AG08395 (cell line): ENCODE data around the gene SUZ12.
"Not testable (repeated sequence)": the region's sequence is repeated elsewhere in the genome, so short reads cannot be mapped to it uniquely, and the experiment has no call there.

ENCODE experiments used
- DNase-seq: peaks from one replicate; pipeline ENCODE4 v3.0.0; 2012; ENCODE audit warnings: mixed read lengths, low spot score

Gene SUZ12

GRCh38 chr17:31936615-31937609 is at the start of gene SUZ12:
SUZ12 (plus strand) TSS chr17:31937007; CDS start chr17:31937247, 240 bp downstream.
- peak; percentile 51 for DNase-seq

- DNase-seq, result no peak
Measured at GRCh38 chr17:31888124-31888523, 48.7 kb upstream of the SUZ12 start.

GRCh38 chr17:31900877-31901276 is 35.9 kb upstream of the SUZ12 start:
- DNase-seq, result peak; percentile 24

DNA sequence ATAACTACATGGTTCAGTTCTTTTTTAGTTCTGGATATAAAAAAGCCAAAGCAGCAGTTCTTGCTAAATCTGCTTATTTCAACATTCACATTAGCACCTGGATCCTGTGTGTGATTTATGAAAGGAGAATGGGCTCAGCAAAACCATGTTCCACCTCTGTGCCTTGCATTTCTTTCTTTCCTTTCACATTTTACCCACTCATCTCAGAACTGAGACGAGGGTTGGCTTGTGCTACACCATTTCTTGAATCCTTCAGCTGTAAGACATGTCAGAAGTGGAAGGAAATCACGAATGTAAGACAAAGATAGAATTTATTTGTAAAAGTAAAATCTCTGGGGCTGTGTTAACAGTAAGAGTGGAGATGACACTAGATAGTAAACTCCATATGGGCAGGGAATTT is 34.1 kb upstream of the SUZ12 start:
- DNase-seq, result no peak

- no peak for DNase-seq
Measured at GRCh38 chr17:31903401-31903800, 33.4 kb upstream of the SUZ12 start.

GRCh38 chr17:31907342-31907962 is 29.4 kb upstream of the SUZ12 start:
- DNase-seq, result peak; percentile 22

- DNase-seq, result no peak
Measured at GRCh38 chr17:31908386-31908785, 28.4 kb upstream of the SUZ12 start.

- peak; percentile 36 for DNase-seq
Measured at GRCh38 chr17:31912705-31913104, 24.1 kb upstream of the SUZ12 start.

- no peak for DNase-seq
Measured at GRCh38 chr17:31915456-31916100, 21.2 kb upstream of the SUZ12 start.

- no peak for DNase-seq
Measured at GRCh38 chr17:31916491-31917064, 20.2 kb upstream of the SUZ12 start.

GRCh38 chr17:31917065-31917529 is 19.7 kb upstream of the SUZ12 start:
- DNase-seq, result no peak

DNA sequence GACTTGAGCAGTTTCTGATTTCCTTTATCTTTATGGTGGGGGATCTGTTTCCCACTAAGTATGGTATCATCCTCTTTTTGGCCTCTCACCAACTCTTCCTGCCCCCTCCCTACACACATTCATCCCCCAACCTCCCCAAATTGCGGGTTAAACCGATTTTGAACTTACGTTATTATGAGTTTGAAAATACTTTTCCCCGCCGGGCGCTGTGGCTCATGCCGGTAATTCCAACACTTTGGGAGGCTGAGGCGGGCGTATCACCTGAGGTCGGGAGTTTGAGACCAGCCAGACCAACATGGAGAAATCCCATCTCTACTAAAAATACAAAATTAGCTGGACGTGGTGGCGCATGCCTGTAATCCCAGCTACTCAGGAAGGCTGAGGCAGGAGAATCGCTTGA is 19.1 kb upstream of the SUZ12 start:
- not testable (repeated sequence) for DNase-seq

- DNase-seq, result no peak
Measured at GRCh38 chr17:31918701-31919128, 18.1 kb upstream of the SUZ12 start.

- DNase-seq, result no peak
Measured at GRCh38 chr17:31919802-31920525, 16.8 kb upstream of the SUZ12 start.

GRCh38 chr17:31926100-31926729 is 10.6 kb upstream of the SUZ12 start:
- no peak for DNase-seq

- DNase-seq, result no peak
Measured at GRCh38 chr17:31931756-31932155, 5.1 kb upstream of the SUZ12 start.

- no peak for DNase-seq
Measured at GRCh38 chr17:31935512-31935911, 1.3 kb upstream of the SUZ12 start.

- not testable (repeated sequence) for DNase-seq
Measured at GRCh38 chr17:31937926-31938641, 1.3 kb downstream of the SUZ12 start.

- not testable (repeated sequence) for DNase-seq
Measured at GRCh38 chr17:31941916-31942315, 5.1 kb downstream of the SUZ12 start.

DNA sequence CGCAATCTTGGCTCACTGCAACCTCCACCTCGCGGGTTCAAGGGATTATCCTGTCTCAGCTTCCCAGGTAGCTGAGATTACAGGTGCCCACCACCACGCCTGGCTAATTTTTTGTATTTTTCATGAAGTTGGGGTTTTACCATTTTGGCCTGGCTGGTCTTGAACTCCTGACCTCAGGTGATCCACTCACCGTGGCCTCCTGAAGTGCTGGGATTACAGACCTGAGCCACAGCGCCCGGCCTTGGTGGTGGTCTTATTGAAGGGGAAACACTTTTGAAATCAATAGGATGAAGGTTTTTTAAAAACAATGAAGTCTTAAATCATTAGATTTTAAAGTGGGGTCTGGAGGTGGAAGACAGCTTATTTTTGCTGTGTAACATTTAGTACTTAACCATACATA is 5.6 kb downstream of the SUZ12 start:
- not testable (repeated sequence) for DNase-seq
